SK-N-SH (cell line): Measurements from ENCODE around the gene TCTN1.

Experiments used
- FOSL2 ChIP-seq: IDR thresholded peaks from 2 replicates; pipeline ENCODE4 v1.4.0; 2012; ENCODE audit warnings: low read depth, mild to moderate bottlenecking, moderate library complexity, borderline replicate concordance
- FOXM1 ChIP-seq: IDR thresholded peaks from 2 replicates; pipeline ENCODE4 v1.4.0; 2012; ENCODE audit warnings: low read depth, mild to moderate bottlenecking
- MAX ChIP-seq: IDR thresholded peaks from 2 replicates; pipeline ENCODE4 v1.4.0; 2012; ENCODE audit warnings: low read depth
- POLR2AphosphoS5 ChIP-seq: IDR thresholded peaks from 2 replicates; pipeline ENCODE4 v1.6.1; 2012; ENCODE audit warnings: low read depth, low read length
- RAD21 ChIP-seq: IDR thresholded peaks from 2 replicates; pipeline ENCODE4 v1.6.1; 2012; ENCODE audit warnings: mild to moderate bottlenecking, low read length
- RCOR1 ChIP-seq: fragments of 150-350 bp; IDR thresholded peaks from 2 replicates; pipeline ENCODE4 v1.6.1; 2017; ENCODE audit warnings: antibody characterized with exemption, low read length
- TAF1 ChIP-seq: IDR thresholded peaks from 2 replicates; pipeline ENCODE4 v1.6.1; 2012; ENCODE audit warnings: low read depth, mild to moderate bottlenecking, low read length, moderate library complexity, borderline replicate concordance
- TCF12 ChIP-seq: IDR thresholded peaks from 2 replicates; pipeline ENCODE4 v1.4.0; 2012
- TF ChIP-seq, protein P1 (sequence below): fragments of 200-600 bp; sonication (generic); IDR thresholded peaks from 2 replicates; pipeline ENCODE4 v1.6.1; 2017; ENCODE audit warnings: antibody characterized with exemption, mild to moderate bottlenecking, moderate library complexity
- TF ChIP-seq, protein P2 (sequence below): fragments of 150-350 bp; IDR thresholded peaks from 2 replicates; pipeline ENCODE4 v1.6.1; 2017; ENCODE audit warnings: antibody characterized with exemption, low read length, low read depth, borderline replicate concordance
- TF ChIP-seq, protein P3 (sequence below): IDR thresholded peaks from 2 replicates; pipeline ENCODE4 v1.4.0; 2012; ENCODE audit warnings: low read depth, borderline replicate concordance

GRCh38 chr12:110592078-110592477, 21.9 kb upstream of the TCTN1 start:
- TF ChIP-seq RCOR1 (no peak), TCF12 (no peak), RAD21 (no peak), MAX (no peak), FOXM1 (no peak), TAF1 (no peak), FOSL2 (no peak), POLR2AphosphoS5 (no peak)
- TF ChIP-seq, protein P1, sequence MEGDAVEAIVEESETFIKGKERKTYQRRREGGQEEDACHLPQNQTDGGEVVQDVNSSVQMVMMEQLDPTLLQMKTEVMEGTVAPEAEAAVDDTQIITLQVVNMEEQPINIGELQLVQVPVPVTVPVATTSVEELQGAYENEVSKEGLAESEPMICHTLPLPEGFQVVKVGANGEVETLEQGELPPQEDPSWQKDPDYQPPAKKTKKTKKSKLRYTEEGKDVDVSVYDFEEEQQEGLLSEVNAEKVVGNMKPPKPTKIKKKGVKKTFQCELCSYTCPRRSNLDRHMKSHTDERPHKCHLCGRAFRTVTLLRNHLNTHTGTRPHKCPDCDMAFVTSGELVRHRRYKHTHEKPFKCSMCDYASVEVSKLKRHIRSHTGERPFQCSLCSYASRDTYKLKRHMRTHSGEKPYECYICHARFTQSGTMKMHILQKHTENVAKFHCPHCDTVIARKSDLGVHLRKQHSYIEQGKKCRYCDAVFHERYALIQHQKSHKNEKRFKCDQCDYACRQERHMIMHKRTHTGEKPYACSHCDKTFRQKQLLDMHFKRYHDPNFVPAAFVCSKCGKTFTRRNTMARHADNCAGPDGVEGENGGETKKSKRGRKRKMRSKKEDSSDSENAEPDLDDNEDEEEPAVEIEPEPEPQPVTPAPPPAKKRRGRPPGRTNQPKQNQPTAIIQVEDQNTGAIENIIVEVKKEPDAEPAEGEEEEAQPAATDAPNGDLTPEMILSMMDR, result no peak
- TF ChIP-seq, protein P2, sequence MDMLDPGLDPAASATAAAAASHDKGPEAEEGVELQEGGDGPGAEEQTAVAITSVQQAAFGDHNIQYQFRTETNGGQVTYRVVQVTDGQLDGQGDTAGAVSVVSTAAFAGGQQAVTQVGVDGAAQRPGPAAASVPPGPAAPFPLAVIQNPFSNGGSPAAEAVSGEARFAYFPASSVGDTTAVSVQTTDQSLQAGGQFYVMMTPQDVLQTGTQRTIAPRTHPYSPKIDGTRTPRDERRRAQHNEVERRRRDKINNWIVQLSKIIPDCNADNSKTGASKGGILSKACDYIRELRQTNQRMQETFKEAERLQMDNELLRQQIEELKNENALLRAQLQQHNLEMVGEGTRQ, result no peak
- TF ChIP-seq, protein P3, sequence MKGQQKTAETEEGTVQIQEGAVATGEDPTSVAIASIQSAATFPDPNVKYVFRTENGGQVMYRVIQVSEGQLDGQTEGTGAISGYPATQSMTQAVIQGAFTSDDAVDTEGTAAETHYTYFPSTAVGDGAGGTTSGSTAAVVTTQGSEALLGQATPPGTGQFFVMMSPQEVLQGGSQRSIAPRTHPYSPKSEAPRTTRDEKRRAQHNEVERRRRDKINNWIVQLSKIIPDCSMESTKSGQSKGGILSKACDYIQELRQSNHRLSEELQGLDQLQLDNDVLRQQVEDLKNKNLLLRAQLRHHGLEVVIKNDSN, result no peak
